Naive thymus-derived CD8-positive, alpha-beta T cell (primary cell): ENCODE results near the gene CMIP. TPM values are rescaled to one million over a fixed set of nuclear protein-coding genes. Genes with fewer than 3 reads are reported as not detected.
"Not testable (repeated sequence)": the region's sequence is repeated elsewhere in the genome, so short reads cannot be mapped to it uniquely, and the experiment has no call there.

Experiments used
- ATAC-seq, 2 donors: fragments of 150-1000 bp; cut with Tn5 transposase in 1 of 2; sonication (Bioruptor Pico), chemical (Tn5 transposase) in 1 of 2; 1 replicate in 1 of 2; 2 replicates in 1 of 2; pipeline ENCODE4 v1.10.0; 2021; ENCODE audit warnings: mild to moderate bottlenecking in 2 of 2, moderate library complexity in 2 of 2
- POLR2A ChIA-PET: fragments of 350-600 bp; sonication (Branson Sonifier 250); formaldehyde crosslinking; loops from one replicate; lab custom pipeline; 2021; ENCODE audit warnings: antibody characterized with exemption; lab: Charles Lee
- DNase-seq, 10 donors: peaks; one replicate each; pipeline versions ENCODE4 v3.0.0 to v3.0.0-alpha.2; 2020 to 2022
- H3K27ac Mint-ChIP-seq, 10 donors: one replicate each; pipeline ENCODE4 v1.8.0; 2020 to 2022; ENCODE audit warnings: mild to moderate bottlenecking in 10 of 10, mixed read lengths in 10 of 10, moderate library complexity in 4 of 10, inconsistent platforms in 1 of 10
- H3K27me3 Mint-ChIP-seq, 5 donors: one replicate each; pipeline ENCODE4 v1.8.0; 2021 to 2022; ENCODE audit warnings: mixed read lengths in 5 of 5
- H3K36me3 Mint-ChIP-seq, 3 donors: one replicate each; pipeline ENCODE4 v1.8.0; 2020 to 2022; ENCODE audit warnings: mixed read lengths in 3 of 3, mild to moderate bottlenecking in 2 of 3, inconsistent platforms in 1 of 3
- H3K4me1 Mint-ChIP-seq, 4 donors: one replicate each; pipeline ENCODE4 v1.8.0; 2021 to 2022; ENCODE audit warnings: mixed read lengths in 4 of 4
- H3K4me3 Mint-ChIP-seq, 10 donors: one replicate each; pipeline ENCODE4 v1.8.0; 2020 to 2022; ENCODE audit warnings: mild to moderate bottlenecking in 10 of 10, mixed read lengths in 10 of 10, moderate library complexity in 6 of 10, inconsistent platforms in 1 of 10
- H3K9me3 Mint-ChIP-seq, 9 donors: one replicate each; pipeline ENCODE4 v1.8.0; 2020 to 2022; ENCODE audit warnings: mixed read lengths in 9 of 9, mild to moderate bottlenecking in 3 of 9, inconsistent platforms in 1 of 9, moderate library complexity in 1 of 9
- polyA plus RNA-seq, 3 donors: library from polyadenylated mRNA; unstranded; fragments of 300-500 nt; fragmentation: Illumina TruSeq; gene quantifications; one replicate each; pipeline ENCODE4 v1.2.3, GENCODE V29; 2021
- total RNA-seq, 8 experiments: library from RNA in 2 of 8; stranded (reverse) in 2 of 8; gene quantifications; one replicate each; pipeline ENCODE4 v1.2.3 and lab custom pipeline; 2021 to 2026

The CMIP gene
- total and polyA plus RNA-seq, 5 experiments from 2014 or later, result 0.31 to 41.5 (median 1.3) TPM

- Mint-ChIP-seq H3K27ac (peak overlapping the region; percentile 64 to 97 (median 94)), H3K4me1 (peaks cover 13 to 64% (median 36%) of the 10 kb centered on the region in 4 donors), H3K9me3 (no peaks in the 10 kb centered on the region), H3K27me3 (no peaks in the 10 kb centered on the region), H3K36me3 (peaks cover 0 to 7% (median 4%) of the 10 kb centered on the region in 3 donors), H3K4me3 (peak overlapping the region in 9 of 10 donors; percentile 4 to 82 (median 28))
- peak; percentile 92 to 96 for ATAC-seq
- peak; percentile 43 to 93 (median 84) for DNase-seq
- POLR2A ChIA-PET, result no interaction called here
Observed at GRCh38 chr16:81521141-81521626, 76.6 kb downstream of the CMIP start.

GRCh38 chr16:81522108-81522701 is 77.6 kb downstream of the CMIP start:
- peak overlapping the region; percentile 25 to 97 (median 94) for H3K27ac Mint-ChIP-seq
- H3K4me1 Mint-ChIP-seq, result peaks cover 18 to 75% (median 43%) of the 10 kb centered on the region in 4 donors
- POLR2A ChIA-PET, result no interaction called here
- no peaks in the 10 kb centered on the region for H3K9me3 Mint-ChIP-seq
- H3K36me3 Mint-ChIP-seq, result peaks cover 0 to 4% (median 2%) of the 10 kb centered on the region in 3 donors
- ATAC-seq, result no peak
- H3K27me3 Mint-ChIP-seq, result no peaks in the 10 kb centered on the region
- peak overlapping the region in 1 of 10 donors; percentile 82 for H3K4me3 Mint-ChIP-seq
- DNase-seq, result peak in 3 of 10 donors; percentile 12 to 61 (median 19)

- H3K9me3 Mint-ChIP-seq, ATAC-seq, DNase-seq, POLR2A ChIA-PET, H3K36me3 Mint-ChIP-seq, H3K27me3 Mint-ChIP-seq: not testable (repeated sequence)
- Mint-ChIP-seq H3K27ac (peak overlapping the region in 8 of 10 donors; percentile 47 to 97 (median 88)), H3K4me1 (peaks cover 21 to 81% (median 48%) of the 10 kb centered on the region in 4 donors), H3K4me3 (peak overlapping the region in 2 of 10 donors; percentile 21 to 62)
Observed at GRCh38 chr16:81522851-81523250, 78.2 kb downstream of the CMIP start.

- Mint-ChIP-seq H3K4me1 (peaks cover 21 to 86% (median 51%) of the 10 kb centered on the region in 4 donors), H3K27me3 (no peaks in the 10 kb centered on the region), H3K27ac (peak overlapping the region in 7 of 10 donors; percentile 22 to 97 (median 90)), H3K36me3 (peaks cover 0 to 4% (median 0%) of the 10 kb centered on the region in 3 donors), H3K4me3 (peak overlapping the region in 2 of 10 donors; percentile 21 to 62), H3K9me3 (no peaks in the 10 kb centered on the region)
- no peak for DNase-seq
- no peak for ATAC-seq
- POLR2A ChIA-PET, result no interaction called here
Observed at GRCh38 chr16:81523387-81524115, 78.9 kb downstream of the CMIP start.

- Mint-ChIP-seq H3K9me3 (no peaks in the 10 kb centered on the region), H3K4me1 (peaks cover 26 to 89% (median 57%) of the 10 kb centered on the region in 4 donors), H3K4me3 (peak overlapping the region in 1 of 10 donors; percentile 48), H3K36me3 (peaks cover 0 to 4% (median 0%) of the 10 kb centered on the region in 3 donors), H3K27ac (peak overlapping the region in 7 of 10 donors; percentile 19 to 97 (median 84)), H3K27me3 (no peaks in the 10 kb centered on the region)
- POLR2A ChIA-PET, result no interaction called here
- DNase-seq, result peak in 4 of 10 donors; percentile 11 to 54 (median 20)
- ATAC-seq, result no peak
Observed at GRCh38 chr16:81524382-81524781, 79.8 kb downstream of the CMIP start.

- H3K27ac Mint-ChIP-seq, result peak overlapping the region in 4 of 10 donors; percentile 62 to 97 (median 81)
- H3K36me3 Mint-ChIP-seq, H3K27me3 Mint-ChIP-seq, POLR2A ChIA-PET, DNase-seq, H3K9me3 Mint-ChIP-seq, ATAC-seq: not testable (repeated sequence)
- peaks cover 26 to 85% (median 56%) of the 10 kb centered on the region in 4 donors for H3K4me1 Mint-ChIP-seq
- H3K4me3 Mint-ChIP-seq, result peak overlapping the region in 1 of 10 donors; percentile 48
Observed at GRCh38 chr16:81524885-81525284, 80.3 kb downstream of the CMIP start.

- POLR2A ChIA-PET, result no interaction called here
- Mint-ChIP-seq H3K36me3 (peaks cover 0 to 4% (median 0%) of the 10 kb centered on the region in 3 donors), H3K4me3 (no peak overlapping the region), H3K27ac (peak overlapping the region in 4 of 10 donors; percentile 84 to 94 (median 90)), H3K4me1 (peaks cover 22 to 74% (median 46%) of the 10 kb centered on the region in 4 donors), H3K27me3 (no peaks in the 10 kb centered on the region), H3K9me3 (no peaks in the 10 kb centered on the region)
- ATAC-seq (no peak), DNase-seq (no peak)
Observed at GRCh38 chr16:81526199-81526598, 81.6 kb downstream of the CMIP start.

- ATAC-seq, result no peak
- Mint-ChIP-seq H3K27ac (peak overlapping the region; percentile 32 to 94 (median 85)), H3K4me3 (peak overlapping the region in 9 of 10 donors; percentile 15 to 69 (median 47)), H3K27me3 (no peaks in the 10 kb centered on the region), H3K36me3 (peaks cover 0 to 4% (median 0%) of the 10 kb centered on the region in 3 donors), H3K9me3 (no peaks in the 10 kb centered on the region), H3K4me1 (peaks cover 18 to 72% (median 41%) of the 10 kb centered on the region in 4 donors)
- peak in 2 of 10 donors; percentile 14 to 49 for DNase-seq
- POLR2A ChIA-PET, result interaction anchor here (0.6 kb wide), 1 partner anchor 102 kb away, joined by 3 read pairs; no protein-coding TSS in a partner anchor
Observed at GRCh38 chr16:81526935-81527334, 82.3 kb downstream of the CMIP start.

- POLR2A ChIA-PET, result interaction anchor here (0.6 kb wide), 1 partner anchor 103 kb away, joined by 3 read pairs; no protein-coding TSS in a partner anchor
- DNase-seq (no peak), ATAC-seq (no peak)
- Mint-ChIP-seq H3K4me1 (peaks cover 18 to 67% (median 40%) of the 10 kb centered on the region in 4 donors), H3K36me3 (peaks cover 0 to 4% (median 0%) of the 10 kb centered on the region in 3 donors), H3K27ac (peak overlapping the region in 9 of 10 donors; percentile 32 to 94 (median 86)), H3K27me3 (no peaks in the 10 kb centered on the region), H3K4me3 (peak overlapping the region in 1 of 10 donors; percentile 47), H3K9me3 (no peaks in the 10 kb centered on the region)
Observed at GRCh38 chr16:81527477-81528178, 83.0 kb downstream of the CMIP start.

- DNase-seq, result no peak
- peak overlapping the region in 2 of 10 donors; percentile 50 to 65 for H3K27ac Mint-ChIP-seq
- no peaks in the 10 kb centered on the region for H3K27me3 Mint-ChIP-seq
- no peak for ATAC-seq
- peaks cover 0 to 3% (median 0%) of the 10 kb centered on the region in 3 donors for H3K36me3 Mint-ChIP-seq
- peaks cover 22 to 66% (median 44%) of the 10 kb centered on the region in 4 donors for H3K4me1 Mint-ChIP-seq
- POLR2A ChIA-PET, result no interaction called here
- no peaks in the 10 kb centered on the region for H3K9me3 Mint-ChIP-seq
- no peak overlapping the region for H3K4me3 Mint-ChIP-seq
Observed at GRCh38 chr16:81528256-81528655, 83.6 kb downstream of the CMIP start.

GRCh38 chr16:81530296-81530721 is 85.7 kb downstream of the CMIP start:
- DNase-seq, result no peak

GRCh38 chr16:81530814-81531213 is 86.2 kb downstream of the CMIP start:
- Mint-ChIP-seq H3K27ac (peak overlapping the region in 1 of 10 donors; percentile 19), H3K27me3 (no peaks in the 10 kb centered on the region)
- POLR2A ChIA-PET, result no interaction called here

More at GRCh38 chr16:81530296-81530721, 85.7 kb downstream of the CMIP start:
- Mint-ChIP-seq H3K4me3 (no peak overlapping the region), H3K4me1 (peaks cover 27 to 58% (median 44%) of the 10 kb centered on the region in 4 donors), H3K9me3 (no peaks in the 10 kb centered on the region), H3K27ac (peak overlapping the region in 2 of 10 donors; percentile 41 to 53), H3K36me3 (peaks cover 0 to 2% (median 0%) of the 10 kb centered on the region in 3 donors), H3K27me3 (no peaks in the 10 kb centered on the region)
- ATAC-seq, result no peak
- POLR2A ChIA-PET, result no interaction called here

More at GRCh38 chr16:81530814-81531213, 86.2 kb downstream of the CMIP start:
- peaks cover 0 to 5% (median 0%) of the 10 kb centered on the region in 3 donors for H3K36me3 Mint-ChIP-seq
- H3K4me1 Mint-ChIP-seq, result peaks cover 27 to 54% (median 45%) of the 10 kb centered on the region in 4 donors
- ATAC-seq (no peak), DNase-seq (no peak)
- H3K9me3 Mint-ChIP-seq, result no peaks in the 10 kb centered on the region
- H3K4me3 Mint-ChIP-seq, result no peak overlapping the region
